Panc1 (cell line): ENCODE data around the gene RAI14. TPM values are rescaled to one million over a fixed set of nuclear protein-coding genes. Genes with fewer than 3 reads are reported as not detected.

Source experiments
- ATAC-seq: fragments of 200-7000 bp; cut with Tn5 transposase; 2 replicates; pipeline ENCODE4 v1.9.1; 2020; ENCODE audit warnings: mild to moderate bottlenecking, moderate library complexity
- BruUV-seq: library from RNA; stranded (reverse); fragments of 400-500 nt; replicated peaks from 2 replicates; lab custom pipeline; 2021; lab: Mats Ljungman, UMichigan
- CTCF ChIA-PET: fragments of 300-600 bp; sonication (Branson Sonifier 250); formaldehyde crosslinking; loops from one replicate; lab custom pipeline; 2022; ENCODE audit warnings: antibody characterized with exemption; lab: Charles Lee
- POLR2A ChIA-PET: fragments of 300-600 bp; sonication (Branson Sonifier 250); formaldehyde crosslinking; loops from one replicate; lab custom pipeline; 2022; ENCODE audit warnings: antibody characterized with exemption; lab: Charles Lee
- DNase-seq: peaks from one replicate; pipeline ENCODE4 v3.0.0-alpha.2; 2010; ENCODE audit warnings: low read depth, low spot score
- H3K27ac ChIP-seq: 2 replicates; pipeline ENCODE4 v1.5.1; 2011; ENCODE audit warnings: mild to moderate bottlenecking, low read length, inconsistent platforms
- H3K27me3 ChIP-seq: fragments of 200-500 bp; sonication (Bioruptor generic); 2 replicates; pipeline ENCODE4 v1.6.0; 2014; ENCODE audit warnings: low read length, inconsistent platforms; ENCODE audit not compliant: control insufficient read depth, insufficient read depth
- H3K36me3 ChIP-seq: fragments of 200-500 bp; sonication (Bioruptor generic); 2 replicates; pipeline ENCODE4 v1.5.1; 2014; ENCODE audit warnings: inconsistent platforms, mild to moderate bottlenecking, low read length, moderate library complexity; ENCODE audit not compliant: control insufficient read depth, insufficient read depth
- H3K4me1 ChIP-seq: 2 replicates; pipeline ENCODE4 v1.5.1; 2011; ENCODE audit warnings: inconsistent platforms, mild to moderate bottlenecking, low read length, moderate library complexity; ENCODE audit not compliant: control insufficient read depth, insufficient read depth
- H3K4me3 ChIP-seq, 2 experiments: 2 replicates each; pipeline ENCODE4 v1.5.1; 2011 to 2012; ENCODE audit warnings: low read depth in 2 of 2, low read length in 2 of 2, mild to moderate bottlenecking in 2 of 2, inconsistent platforms in 1 of 2, moderate library complexity in 1 of 2
- H3K9me3 ChIP-seq: fragments of 200-500 bp; sonication (Bioruptor generic); 2 replicates; pipeline ENCODE4 v1.5.1; 2014; ENCODE audit warnings: low read depth, mild to moderate bottlenecking, inconsistent platforms, low read length, moderate library complexity; ENCODE audit not compliant: control insufficient read depth, insufficient read depth
- POLR2AphosphoS5 ChIP-seq: IDR thresholded peaks from 2 replicates; pipeline ENCODE4 v1.6.1; 2012; ENCODE audit warnings: mild to moderate bottlenecking, low read depth, low read length, moderate library complexity
- SIN3A ChIP-seq: IDR thresholded peaks from 2 replicates; pipeline ENCODE4 v1.6.1; 2012; ENCODE audit warnings: low read depth, mild to moderate bottlenecking, low read length, moderate library complexity, borderline replicate concordance; ENCODE audit not compliant: insufficient read depth
- TCF7L2 ChIP-seq: IDR thresholded peaks from 2 replicates; pipeline ENCODE4 v1.6.1; 2011; ENCODE audit warnings: mild to moderate bottlenecking, low read depth, low read length, inconsistent platforms
- in situ Hi-C: cut with HindIII; loops from 2 replicates; pipeline ENCODE4 v1.10.0; 2016; ENCODE audit warnings: low sequenced_read_pairs, low pct_unique_long_range_greater_than_20kb
- intact Hi-C: fragments of 100-400 bp; cut with micrococcal nuclease; formaldehyde crosslinking; loops from one replicate; pipeline ENCODE4 v1.10.0; 2022; ENCODE audit not compliant: unreplicated experiment
- total RNA-seq: library from RNA; stranded (reverse); gene quantifications from one replicate; pipeline ENCODE4 v1.2.1, GENCODE V29; 2021; ENCODE audit not compliant: unreplicated experiment
- TF ChIP-seq, protein P1 (sequence below): fragments of 450-650 bp; IDR thresholded peaks from 2 replicates; pipeline ENCODE4 v1.5.1; 2017; ENCODE audit warnings: mild to moderate bottlenecking
- TF ChIP-seq, protein P2 (sequence below), 2 experiments: IDR thresholded peaks; 2 replicates each; pipeline ENCODE4 v1.6.1; 2011 to 2012; ENCODE audit warnings: low read depth in 2 of 2, control low read depth in 1 of 2, low read length in 1 of 2, mild to moderate bottlenecking in 1 of 2, moderate library complexity in 1 of 2; ENCODE audit not compliant: insufficient read depth in 1 of 2

Gene RAI14
- total RNA-seq, 1 experiment from 2014 or later = 18.5 TPM

GRCh38 chr5:34832568-34832967, 176.4 kb downstream of the RAI14 start:
- Histone ChIP-seq H3K4me3 (no peak overlapping the region), H3K27ac (no peak overlapping the region), H3K36me3 (no peaks in the 10 kb centered on the region), H3K4me1 (no peaks in the 10 kb centered on the region), H3K27me3 (no peaks in the 10 kb centered on the region), H3K9me3 (no peaks in the 10 kb centered on the region)
- intact Hi-C loops = no loop called here
- in situ Hi-C loops = no loop called here
- ATAC-seq (no peak), DNase-seq (no peak)
- CTCF ChIA-PET = no interaction called here
- no TSS peak for BruUV-seq
- POLR2A ChIA-PET = no interaction called here
- TF ChIP-seq, protein P1, sequence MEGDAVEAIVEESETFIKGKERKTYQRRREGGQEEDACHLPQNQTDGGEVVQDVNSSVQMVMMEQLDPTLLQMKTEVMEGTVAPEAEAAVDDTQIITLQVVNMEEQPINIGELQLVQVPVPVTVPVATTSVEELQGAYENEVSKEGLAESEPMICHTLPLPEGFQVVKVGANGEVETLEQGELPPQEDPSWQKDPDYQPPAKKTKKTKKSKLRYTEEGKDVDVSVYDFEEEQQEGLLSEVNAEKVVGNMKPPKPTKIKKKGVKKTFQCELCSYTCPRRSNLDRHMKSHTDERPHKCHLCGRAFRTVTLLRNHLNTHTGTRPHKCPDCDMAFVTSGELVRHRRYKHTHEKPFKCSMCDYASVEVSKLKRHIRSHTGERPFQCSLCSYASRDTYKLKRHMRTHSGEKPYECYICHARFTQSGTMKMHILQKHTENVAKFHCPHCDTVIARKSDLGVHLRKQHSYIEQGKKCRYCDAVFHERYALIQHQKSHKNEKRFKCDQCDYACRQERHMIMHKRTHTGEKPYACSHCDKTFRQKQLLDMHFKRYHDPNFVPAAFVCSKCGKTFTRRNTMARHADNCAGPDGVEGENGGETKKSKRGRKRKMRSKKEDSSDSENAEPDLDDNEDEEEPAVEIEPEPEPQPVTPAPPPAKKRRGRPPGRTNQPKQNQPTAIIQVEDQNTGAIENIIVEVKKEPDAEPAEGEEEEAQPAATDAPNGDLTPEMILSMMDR = no peak
- TF ChIP-seq SIN3A (no peak), POLR2AphosphoS5 (no peak), TCF7L2 (no peak)
- TF ChIP-seq, protein P2, sequence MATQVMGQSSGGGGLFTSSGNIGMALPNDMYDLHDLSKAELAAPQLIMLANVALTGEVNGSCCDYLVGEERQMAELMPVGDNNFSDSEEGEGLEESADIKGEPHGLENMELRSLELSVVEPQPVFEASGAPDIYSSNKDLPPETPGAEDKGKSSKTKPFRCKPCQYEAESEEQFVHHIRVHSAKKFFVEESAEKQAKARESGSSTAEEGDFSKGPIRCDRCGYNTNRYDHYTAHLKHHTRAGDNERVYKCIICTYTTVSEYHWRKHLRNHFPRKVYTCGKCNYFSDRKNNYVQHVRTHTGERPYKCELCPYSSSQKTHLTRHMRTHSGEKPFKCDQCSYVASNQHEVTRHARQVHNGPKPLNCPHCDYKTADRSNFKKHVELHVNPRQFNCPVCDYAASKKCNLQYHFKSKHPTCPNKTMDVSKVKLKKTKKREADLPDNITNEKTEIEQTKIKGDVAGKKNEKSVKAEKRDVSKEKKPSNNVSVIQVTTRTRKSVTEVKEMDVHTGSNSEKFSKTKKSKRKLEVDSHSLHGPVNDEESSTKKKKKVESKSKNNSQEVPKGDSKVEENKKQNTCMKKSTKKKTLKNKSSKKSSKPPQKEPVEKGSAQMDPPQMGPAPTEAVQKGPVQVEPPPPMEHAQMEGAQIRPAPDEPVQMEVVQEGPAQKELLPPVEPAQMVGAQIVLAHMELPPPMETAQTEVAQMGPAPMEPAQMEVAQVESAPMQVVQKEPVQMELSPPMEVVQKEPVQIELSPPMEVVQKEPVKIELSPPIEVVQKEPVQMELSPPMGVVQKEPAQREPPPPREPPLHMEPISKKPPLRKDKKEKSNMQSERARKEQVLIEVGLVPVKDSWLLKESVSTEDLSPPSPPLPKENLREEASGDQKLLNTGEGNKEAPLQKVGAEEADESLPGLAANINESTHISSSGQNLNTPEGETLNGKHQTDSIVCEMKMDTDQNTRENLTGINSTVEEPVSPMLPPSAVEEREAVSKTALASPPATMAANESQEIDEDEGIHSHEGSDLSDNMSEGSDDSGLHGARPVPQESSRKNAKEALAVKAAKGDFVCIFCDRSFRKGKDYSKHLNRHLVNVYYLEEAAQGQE (IDR thresholded peaks at IDR 0.05; ENCODE audit: insufficient read depth in 1 of 2, low read depth in 2 of 2, low read length in 1 of 2) = no peak

DNA sequence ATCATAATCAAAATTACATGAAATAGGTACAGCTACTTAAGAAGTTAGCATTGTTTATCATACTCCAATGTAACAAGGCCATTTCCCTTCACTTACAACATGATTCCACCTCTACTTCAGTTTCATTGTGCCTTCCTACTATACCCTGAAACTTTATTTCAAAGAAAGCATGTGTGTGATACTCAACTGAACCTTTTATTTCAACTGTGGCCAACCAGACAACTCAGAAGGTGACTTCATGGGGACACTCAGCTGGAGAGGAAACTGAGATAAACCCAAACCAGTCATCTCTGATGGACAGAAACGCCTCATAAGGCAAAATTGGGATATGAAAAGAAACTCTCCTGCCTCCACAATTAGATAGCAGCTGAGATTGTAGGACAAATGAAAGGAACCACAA, 177.0 kb downstream of the RAI14 start:
- DNase-seq = no peak
- intact Hi-C loops = no loop called here
- Histone ChIP-seq H3K27ac (no peak overlapping the region), H3K4me3 (no peak overlapping the region), H3K36me3 (no peaks in the 10 kb centered on the region), H3K4me1 (no peaks in the 10 kb centered on the region), H3K9me3 (no peaks in the 10 kb centered on the region), H3K27me3 (no peaks in the 10 kb centered on the region)
- BruUV-seq = no TSS peak
- in situ Hi-C loops = no loop called here
- CTCF ChIA-PET = no interaction called here
- POLR2A ChIA-PET = no interaction called here
- no peak for ATAC-seq
- TF ChIP-seq, protein P1 = no peak
- TF ChIP-seq POLR2AphosphoS5 = no peak
- TF ChIP-seq TCF7L2 = no peak
- no peak for TF ChIP-seq SIN3A
- TF ChIP-seq, protein P2 (IDR thresholded peaks at IDR 0.05; ENCODE audit: insufficient read depth in 1 of 2, low read depth in 2 of 2, low read length in 1 of 2) = no peak
